Measurements from ENCODE around the gene SLC39A11.
"Not testable (repeated sequence)": the region's sequence is repeated elsewhere in the genome, so short reads cannot be mapped to it uniquely, and the experiment has no call there.

SLC39A11 gene

GRCh38 chr17:73092523-73093135 is at the start of gene SLC39A11:
Gene SLC39A11, minus strand, starts transcription at chr17:73092688. Its CDS starts 3,924 bp downstream, at chr17:73088764.
- peak; percentile 94 for FAIRE-seq

- FAIRE-seq = no peak
Measured at GRCh38 chr17:73141411-73141810, 48.9 kb upstream of the SLC39A11 start.

DNA sequence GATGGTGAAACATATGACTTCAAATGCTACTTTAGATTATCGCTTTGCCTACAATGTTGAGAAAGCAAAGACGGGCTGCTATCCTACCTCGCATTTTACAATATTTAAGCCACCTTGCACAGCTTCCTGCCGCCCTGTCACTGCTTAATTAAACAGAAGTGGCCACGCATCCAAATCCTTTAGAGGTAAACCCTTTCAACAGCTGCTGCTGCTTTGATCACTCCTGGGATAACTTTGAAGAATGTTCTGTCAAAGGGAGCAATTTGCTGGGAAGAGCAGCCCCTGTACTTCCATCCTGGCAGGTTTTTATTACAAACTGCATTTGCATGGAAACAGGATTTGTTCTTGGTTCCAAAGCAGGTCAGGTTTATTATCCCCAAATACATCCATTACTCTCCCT is 48.1 kb upstream of the SLC39A11 start:
- no peak for FAIRE-seq

- FAIRE-seq = no peak
Measured at GRCh38 chr17:73139296-73139695, 46.8 kb upstream of the SLC39A11 start.

DNA sequence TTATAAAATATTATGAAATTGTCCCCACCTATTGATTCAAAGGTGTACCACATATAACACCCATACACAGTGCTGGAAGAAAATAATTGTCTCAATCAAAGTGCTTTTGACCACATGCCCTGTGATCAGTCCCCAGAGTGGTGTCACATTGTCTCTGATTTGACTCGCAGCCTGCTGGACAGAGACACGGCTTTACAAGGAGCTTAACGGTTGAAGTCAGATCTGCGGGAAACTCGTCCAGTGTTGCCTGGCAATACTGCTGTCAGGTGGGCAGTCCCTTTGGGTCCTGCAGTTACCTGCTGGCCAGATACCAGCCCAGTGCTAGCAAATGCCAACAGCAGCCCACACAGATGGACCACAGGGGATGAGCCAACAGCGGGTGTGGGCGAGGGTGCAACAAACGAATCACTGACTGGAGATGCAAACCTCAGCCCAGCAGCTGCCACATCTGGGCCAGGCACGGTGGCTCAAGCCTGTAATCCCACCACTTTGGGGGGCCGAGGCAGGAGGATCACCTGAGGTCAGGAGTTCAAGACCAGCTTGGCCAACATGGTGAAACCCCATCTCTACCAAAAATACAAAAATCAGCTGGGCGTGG is 46.2 kb upstream of the SLC39A11 start:
- FAIRE-seq = no peak

- no peak for FAIRE-seq
Measured at GRCh38 chr17:73137376-73137775, 44.9 kb upstream of the SLC39A11 start.

- FAIRE-seq = no peak
Measured at GRCh38 chr17:73135766-73136165, 43.3 kb upstream of the SLC39A11 start.

DNA sequence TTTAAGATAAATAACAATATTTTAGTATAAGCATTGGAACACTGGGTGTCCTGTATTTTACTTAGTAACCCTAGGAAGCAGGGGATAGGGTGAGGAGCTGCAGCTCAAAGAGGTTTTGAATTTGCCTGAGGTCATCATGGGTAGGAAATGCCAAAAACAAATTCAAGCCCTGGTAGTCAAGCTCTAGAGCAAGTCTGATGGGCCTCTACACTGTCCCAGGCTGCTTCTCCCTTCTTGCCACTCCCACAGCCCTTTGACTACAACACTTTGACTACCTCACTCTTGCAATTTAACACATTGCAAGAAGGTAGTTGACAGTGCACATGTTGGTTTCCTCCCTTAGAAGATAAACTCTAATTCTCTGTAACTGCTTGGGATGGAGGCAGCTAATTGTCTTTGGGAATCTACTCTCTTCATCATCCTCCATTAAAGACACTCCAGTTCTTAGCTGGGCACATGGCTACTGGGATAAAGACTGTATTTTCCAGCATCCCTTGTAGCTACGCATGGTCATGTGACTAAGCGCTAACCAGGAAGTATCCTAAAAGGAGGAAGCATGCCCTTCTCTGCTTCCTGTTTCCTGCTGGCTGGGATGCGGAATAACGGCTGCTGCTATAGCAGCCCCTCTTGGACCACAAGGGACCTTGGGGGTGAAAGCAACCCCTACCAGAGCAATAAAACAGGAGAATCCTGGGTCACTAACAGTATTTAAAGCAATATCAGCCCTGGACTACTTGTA is 41.6 kb upstream of the SLC39A11 start:
- FAIRE-seq = no peak

- FAIRE-seq = no peak
Measured at GRCh38 chr17:73132085-73132492, 39.6 kb upstream of the SLC39A11 start.

- not testable (repeated sequence) for FAIRE-seq
Measured at GRCh38 chr17:73131439-73131838, 39.0 kb upstream of the SLC39A11 start.

DNA sequence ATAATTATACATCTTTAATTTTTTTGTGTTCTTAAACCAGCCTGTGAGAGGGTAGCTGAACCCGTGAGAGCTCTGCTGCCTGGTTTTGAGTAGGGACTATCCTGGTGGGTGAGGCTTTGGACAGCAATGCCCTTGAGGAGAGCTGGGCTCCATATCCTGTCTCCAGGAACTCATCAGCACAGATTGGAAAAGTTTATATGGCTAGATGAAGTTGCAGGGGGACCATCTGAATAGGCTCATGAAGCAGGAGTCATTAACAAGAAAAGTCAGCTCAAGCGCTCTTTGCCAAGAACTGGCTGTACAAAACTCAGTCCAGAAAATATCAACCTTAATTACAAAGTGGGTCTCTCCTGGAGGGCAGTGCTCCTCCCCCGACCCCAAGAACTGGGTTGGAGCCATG is 38.5 kb upstream of the SLC39A11 start:
- no peak for FAIRE-seq

- no peak for FAIRE-seq
Measured at GRCh38 chr17:73128496-73128895, 36.0 kb upstream of the SLC39A11 start.

DNA sequence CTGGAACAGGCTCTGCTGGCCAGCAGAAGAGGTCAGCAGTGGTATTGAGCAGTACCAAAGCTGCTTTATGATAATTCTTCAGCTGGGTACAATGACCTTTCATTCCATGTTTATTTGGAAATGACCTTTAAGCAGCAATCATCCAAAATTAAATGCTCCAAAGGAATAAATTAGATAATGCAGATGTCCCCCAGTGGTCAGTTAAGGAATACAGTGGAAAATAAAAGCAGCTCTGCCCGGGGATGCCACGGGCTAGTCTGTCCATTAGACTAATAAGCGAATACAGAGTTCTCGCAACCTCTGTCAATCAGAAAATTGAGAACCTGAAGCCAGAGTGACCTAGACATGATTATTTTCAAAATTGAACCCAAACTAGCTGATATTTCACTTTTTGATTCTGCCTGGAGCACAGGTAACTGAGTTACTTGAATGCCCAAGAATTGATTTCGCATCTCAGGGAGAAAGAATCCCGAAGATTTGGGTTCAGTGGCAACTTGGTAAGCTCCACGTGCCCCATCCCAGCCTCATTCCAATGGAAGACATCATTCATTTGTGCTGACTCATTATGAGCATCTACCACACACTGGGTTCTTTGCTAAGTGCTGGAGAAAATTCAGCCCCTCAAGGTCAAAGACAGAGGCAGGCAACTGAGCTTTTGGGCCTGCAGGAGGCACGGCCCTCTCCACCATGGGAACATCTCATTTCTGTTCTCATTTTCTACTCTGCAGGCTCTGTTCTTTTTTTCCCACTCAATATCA is 34.4 kb upstream of the SLC39A11 start:
- FAIRE-seq = no peak

GRCh38 chr17:73123606-73124320 is 31.3 kb upstream of the SLC39A11 start:
- no peak for FAIRE-seq

DNA sequence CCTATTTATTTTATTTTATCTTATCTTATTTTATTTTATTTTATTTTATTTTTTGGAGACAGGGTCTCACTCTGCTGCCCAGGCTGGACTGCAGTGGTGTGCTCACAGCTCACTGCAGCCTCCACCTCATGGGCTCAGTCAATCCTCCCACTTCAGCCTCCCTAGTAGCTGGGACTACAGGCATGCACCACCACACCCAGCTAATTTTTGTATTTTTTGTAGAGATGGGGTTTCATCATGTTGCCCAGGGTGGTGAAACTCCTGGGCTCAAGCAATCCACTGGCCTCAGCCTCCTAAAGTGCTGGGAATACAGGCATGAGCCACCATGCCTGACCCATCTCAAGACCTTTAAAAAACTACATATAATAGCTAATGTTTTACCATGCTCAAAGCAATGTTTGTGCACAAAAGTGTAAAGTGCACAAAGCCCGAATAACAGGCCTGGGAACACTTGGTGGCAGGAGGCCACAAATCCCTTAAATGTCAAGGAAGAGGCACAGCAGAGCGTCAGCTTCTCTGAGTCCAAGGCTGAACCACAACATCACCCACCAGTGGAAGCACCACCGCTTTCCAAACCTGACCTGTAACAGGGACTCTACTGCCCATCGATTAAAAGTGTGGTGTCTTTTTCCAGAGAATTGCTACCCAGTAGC is 30.6 kb upstream of the SLC39A11 start:
- no peak for FAIRE-seq

DNA sequence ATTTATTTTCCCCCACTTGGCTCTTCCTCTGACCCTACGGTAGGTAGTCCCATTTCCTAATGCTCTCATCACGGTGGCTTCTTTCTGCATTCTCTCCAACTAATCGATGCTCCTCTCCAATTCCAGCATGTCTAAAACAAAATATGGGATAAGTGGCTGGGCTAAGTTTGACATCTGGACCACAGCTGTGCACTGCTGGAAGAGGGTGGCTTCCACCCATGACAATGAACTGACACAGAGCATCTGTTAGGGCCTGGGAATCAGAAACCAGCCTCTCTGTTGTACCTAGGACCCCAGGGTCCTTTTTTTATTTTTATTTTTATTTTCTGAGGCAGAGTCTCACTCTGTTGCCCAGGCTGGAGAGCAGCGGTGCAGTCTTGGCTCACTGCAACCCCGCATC is 29.0 kb upstream of the SLC39A11 start:
- FAIRE-seq = no peak

DNA sequence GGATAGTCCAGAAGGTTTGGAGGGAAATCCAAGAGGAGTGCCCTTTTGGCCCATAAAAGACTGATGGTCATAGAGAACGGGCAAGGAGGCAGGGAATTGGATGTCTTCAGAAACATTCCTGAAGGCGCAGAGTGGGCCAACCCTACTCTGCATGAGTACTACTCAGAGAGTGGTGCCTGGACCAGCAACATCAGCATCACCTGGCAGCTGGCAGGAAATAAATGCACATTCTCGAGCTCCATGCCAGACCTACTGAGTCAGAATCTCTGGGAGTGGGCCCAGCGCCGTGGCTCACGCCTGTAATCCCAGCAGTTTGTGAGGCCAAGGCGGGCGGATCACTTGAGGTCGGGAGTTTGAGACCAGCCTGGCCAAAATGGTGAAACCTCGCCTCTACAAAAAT is 27.1 kb upstream of the SLC39A11 start:
- no peak for FAIRE-seq

- no peak for FAIRE-seq
Measured at GRCh38 chr17:73118951-73119391, 26.5 kb upstream of the SLC39A11 start.

DNA sequence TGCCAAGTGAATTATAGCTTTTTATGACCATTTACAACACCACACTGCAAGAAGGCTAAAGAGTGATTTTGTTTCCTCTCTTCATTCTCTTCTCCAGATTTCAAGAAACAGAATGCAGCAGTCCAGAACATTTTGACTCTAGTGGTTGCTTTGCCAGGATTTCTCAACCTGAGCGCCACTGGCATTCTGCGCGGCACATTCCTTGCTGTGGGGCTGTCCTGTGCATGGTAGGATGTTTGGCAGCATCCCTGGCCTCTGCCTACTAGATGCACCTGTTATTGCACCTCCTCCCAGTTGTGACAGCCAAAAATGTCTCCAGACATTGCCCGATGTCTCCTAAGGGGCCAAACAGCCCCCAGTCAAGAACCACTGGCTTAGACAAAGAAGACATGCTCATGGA is 25.7 kb upstream of the SLC39A11 start:
- no peak for FAIRE-seq

DNA sequence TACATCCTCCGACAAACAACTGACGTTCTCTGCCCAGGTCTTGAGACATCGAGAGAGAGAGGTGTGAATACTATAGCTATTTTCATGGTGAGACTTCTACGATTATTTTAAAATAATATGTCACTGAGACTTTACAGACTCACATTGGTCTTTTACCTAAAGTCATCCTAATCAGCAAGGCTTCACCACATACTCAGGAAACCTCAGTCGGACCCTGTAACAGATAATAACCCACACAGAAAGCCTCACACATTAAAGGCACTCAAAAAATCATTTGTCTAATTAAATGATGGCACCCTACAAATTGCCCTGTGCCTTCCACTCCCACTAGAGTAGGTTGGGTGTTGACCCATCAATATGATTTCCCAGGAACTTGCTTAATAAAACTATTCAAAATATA is 19.8 kb upstream of the SLC39A11 start:
- no peak for FAIRE-seq

DNA sequence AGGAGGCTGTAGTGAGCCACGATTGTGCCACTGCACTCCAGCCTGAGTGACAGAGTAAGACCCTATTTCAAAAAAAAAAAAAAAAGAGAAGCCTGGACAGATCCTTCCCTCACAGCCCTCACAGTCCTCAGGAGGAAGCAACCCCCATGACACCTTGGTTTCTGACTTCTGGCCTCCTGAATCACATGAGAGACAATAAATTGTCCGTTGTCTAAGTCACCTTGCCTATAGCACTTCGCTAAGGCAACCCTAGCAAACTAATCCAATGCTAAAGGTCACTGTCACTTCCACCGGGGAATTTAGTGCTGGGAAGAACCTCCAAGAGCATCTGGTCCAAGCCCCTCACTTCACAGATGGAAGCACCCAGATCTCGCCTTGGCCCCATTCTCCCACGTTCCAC is 18.9 kb upstream of the SLC39A11 start:
- FAIRE-seq = no peak

DNA sequence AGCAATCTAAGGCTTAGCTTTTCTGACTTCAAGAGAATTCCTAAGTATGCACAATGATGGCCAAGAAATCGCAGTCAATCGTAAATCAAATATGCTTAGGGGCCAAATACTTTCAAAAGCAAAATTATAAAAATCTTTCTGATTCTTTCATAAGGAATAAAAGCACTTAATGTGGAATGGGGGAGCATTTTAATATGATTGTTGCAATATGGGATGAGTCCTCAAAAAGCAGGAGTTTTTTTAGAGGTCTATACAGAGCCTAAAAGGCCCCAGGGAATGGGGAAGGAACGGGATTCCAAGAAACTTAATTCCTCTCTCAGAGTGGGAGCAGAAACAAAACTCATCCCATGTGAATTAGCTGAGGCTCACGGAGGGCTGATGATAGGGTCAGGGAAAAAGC is 14.7 kb upstream of the SLC39A11 start:
- no peak for FAIRE-seq

All from A204.1 (cell line).